Liver (tissue), 3 donors: ENCODE measurements around the gene MPST.

Source experiments
- ATF3 ChIP-seq: IDR thresholded peaks from 2 replicates; pipeline ENCODE4 v1.6.1; 2016; ENCODE audit warnings: antibody characterized with exemption
- TF ChIP-seq, protein P1 (sequence below): fragments of 150-350 bp; IDR thresholded peaks from 2 replicates; pipeline ENCODE4 v1.5.1; 2017; ENCODE audit warnings: improper control_type of control experiment, low read depth, low read length; ENCODE audit not compliant: missing input control
- donor health status: healthy.
- donor health status: healthy.

DNA sequence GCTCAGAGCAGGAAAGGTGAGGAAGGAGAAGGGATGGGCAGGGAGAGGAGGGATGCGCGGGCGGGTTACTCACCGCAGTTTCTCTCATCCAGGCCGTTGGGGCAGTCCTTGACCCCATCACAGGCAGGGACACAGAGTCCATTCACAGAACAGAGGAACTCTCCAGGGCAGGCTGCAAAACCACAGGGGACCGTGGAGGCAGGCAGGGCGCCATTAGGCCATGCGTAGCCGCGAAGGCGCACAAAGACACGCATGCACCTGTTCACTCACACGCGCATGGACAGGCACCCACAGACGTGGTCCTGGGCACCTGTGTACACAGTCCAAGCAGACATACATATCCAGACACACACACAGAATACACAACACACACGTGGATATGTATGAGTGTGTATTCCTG, 55.0 kb downstream of the MPST start:
- no peak for TF ChIP-seq ATF3
- TF ChIP-seq, protein P1, sequence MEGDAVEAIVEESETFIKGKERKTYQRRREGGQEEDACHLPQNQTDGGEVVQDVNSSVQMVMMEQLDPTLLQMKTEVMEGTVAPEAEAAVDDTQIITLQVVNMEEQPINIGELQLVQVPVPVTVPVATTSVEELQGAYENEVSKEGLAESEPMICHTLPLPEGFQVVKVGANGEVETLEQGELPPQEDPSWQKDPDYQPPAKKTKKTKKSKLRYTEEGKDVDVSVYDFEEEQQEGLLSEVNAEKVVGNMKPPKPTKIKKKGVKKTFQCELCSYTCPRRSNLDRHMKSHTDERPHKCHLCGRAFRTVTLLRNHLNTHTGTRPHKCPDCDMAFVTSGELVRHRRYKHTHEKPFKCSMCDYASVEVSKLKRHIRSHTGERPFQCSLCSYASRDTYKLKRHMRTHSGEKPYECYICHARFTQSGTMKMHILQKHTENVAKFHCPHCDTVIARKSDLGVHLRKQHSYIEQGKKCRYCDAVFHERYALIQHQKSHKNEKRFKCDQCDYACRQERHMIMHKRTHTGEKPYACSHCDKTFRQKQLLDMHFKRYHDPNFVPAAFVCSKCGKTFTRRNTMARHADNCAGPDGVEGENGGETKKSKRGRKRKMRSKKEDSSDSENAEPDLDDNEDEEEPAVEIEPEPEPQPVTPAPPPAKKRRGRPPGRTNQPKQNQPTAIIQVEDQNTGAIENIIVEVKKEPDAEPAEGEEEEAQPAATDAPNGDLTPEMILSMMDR: no peak
